H9 (cell line): ENCODE measurements around the gene N4BP2. TPM values are rescaled to one million over a fixed set of nuclear protein-coding genes. Genes with fewer than 3 reads are reported as not detected.
A peak's percentile ranks its signal among the peaks of the same experiment; 100 is the strongest.

ENCODE experiments used
- DNase-seq: peaks from one replicate; pipeline ENCODE4 v3.0.0-alpha.2; 2017
- H2AFZ ChIP-seq: one replicate; pipeline ENCODE4 v1.6.1; 2013; ENCODE audit warnings: mild to moderate bottlenecking, low read length, control low read depth, moderate library complexity
- H2AK5ac ChIP-seq: 2 replicates; pipeline ENCODE4 v1.6.1; 2013; ENCODE audit warnings: low read length, control low read depth, mixed read lengths; ENCODE audit not compliant: insufficient read length
- H2BK120ac ChIP-seq: one replicate; pipeline ENCODE4 v1.6.1; 2013; ENCODE audit warnings: low read depth, mild to moderate bottlenecking, low read length, control low read depth, inconsistent platforms; ENCODE audit not compliant: poor library complexity, severe bottlenecking
- H2BK12ac ChIP-seq: 2 replicates; pipeline ENCODE4 v1.6.1; 2013; ENCODE audit warnings: low read length, control low read depth, mixed read lengths, low read depth; ENCODE audit not compliant: insufficient read length
- H2BK15ac ChIP-seq: 2 replicates; pipeline ENCODE4 v1.6.1; 2013; ENCODE audit warnings: low read depth, low read length, control low read depth
- H2BK20ac ChIP-seq: one replicate; pipeline ENCODE4 v1.6.1; 2013; ENCODE audit warnings: low read depth, mild to moderate bottlenecking, low read length, control low read depth, inconsistent platforms; ENCODE audit not compliant: poor library complexity, severe bottlenecking
- H2BK5ac ChIP-seq: 2 replicates; pipeline ENCODE4 v1.6.1; 2013; ENCODE audit warnings: low read length, control low read depth, mixed read lengths; ENCODE audit not compliant: insufficient read length
- H3K14ac ChIP-seq: 2 replicates; pipeline ENCODE4 v1.6.1; 2013; ENCODE audit warnings: low read length, control low read depth; ENCODE audit not compliant: insufficient read depth
- H3K18ac ChIP-seq: 2 replicates; pipeline ENCODE4 v1.6.1; 2013; ENCODE audit warnings: low read depth, mild to moderate bottlenecking, mixed read lengths, low read length, control low read depth; ENCODE audit not compliant: insufficient read length
- H3K23ac ChIP-seq: 2 replicates; pipeline ENCODE4 v1.6.1; 2013; ENCODE audit warnings: low read length, control low read depth, mixed read lengths, low read depth; ENCODE audit not compliant: insufficient read length
- H3K23me2 ChIP-seq: 2 replicates; pipeline ENCODE4 v1.6.1; 2013; ENCODE audit warnings: low read depth, mild to moderate bottlenecking, mixed read lengths, low read length, control low read depth; ENCODE audit not compliant: insufficient read length, poor library complexity, severe bottlenecking
- H3K27ac ChIP-seq: 2 replicates; pipeline ENCODE4 v1.5.1; 2013; ENCODE audit warnings: low read length, control low read depth, mixed read lengths, low read depth; ENCODE audit not compliant: insufficient read length
- H3K27me3 ChIP-seq: 2 replicates; pipeline ENCODE4 v1.6.1; 2013; ENCODE audit warnings: low read length, control low read depth, inconsistent platforms; ENCODE audit not compliant: insufficient read depth
- H3K4ac ChIP-seq: 2 replicates; pipeline ENCODE4 v1.6.1; 2013; ENCODE audit warnings: low read depth, mild to moderate bottlenecking, control low read depth, inconsistent platforms, low read length, moderate library complexity
- H3K4me1 ChIP-seq: 2 replicates; pipeline ENCODE4 v1.6.1; 2013; ENCODE audit warnings: low read length, control low read depth, inconsistent platforms; ENCODE audit not compliant: insufficient read depth
- H3K4me2 ChIP-seq: 2 replicates; pipeline ENCODE4 v1.6.1; 2013; ENCODE audit warnings: low read length, control low read depth, mixed read lengths; ENCODE audit not compliant: insufficient read length, insufficient read depth
- H3K56ac ChIP-seq: 2 replicates; pipeline ENCODE4 v1.6.1; 2013; ENCODE audit warnings: low read depth, mild to moderate bottlenecking, mixed read lengths, low read length, control low read depth; ENCODE audit not compliant: insufficient read length
- H3K79me1 ChIP-seq: 2 replicates; pipeline ENCODE4 v1.6.1; 2013; ENCODE audit warnings: low read depth, mild to moderate bottlenecking, moderate library complexity, low read length, control low read depth, inconsistent platforms; ENCODE audit not compliant: insufficient read depth, poor library complexity, severe bottlenecking
- H3K79me2 ChIP-seq: 2 replicates; pipeline ENCODE4 v1.6.1; 2013; ENCODE audit warnings: low read length, control low read depth, inconsistent platforms; ENCODE audit not compliant: insufficient read depth
- H3K9ac ChIP-seq: 2 replicates; pipeline ENCODE4 v1.6.1; 2013; ENCODE audit warnings: low read length, control low read depth, mixed read lengths; ENCODE audit not compliant: insufficient read length; ENCODE audit errors: extremely low read depth
- H3K9me3 ChIP-seq: one replicate; pipeline ENCODE4 v1.6.1; 2013; ENCODE audit warnings: low read depth, low read length, inconsistent platforms; ENCODE audit not compliant: control insufficient read depth
- H3T11ph ChIP-seq: one replicate; pipeline ENCODE4 v1.6.1; 2013; ENCODE audit warnings: mild to moderate bottlenecking, low read length, control low read depth, inconsistent platforms
- H4K20me1 ChIP-seq: one replicate; pipeline ENCODE4 v1.6.1; 2013; ENCODE audit not compliant: control insufficient read depth, insufficient read length, insufficient read depth
- H4K5ac ChIP-seq: 2 replicates; pipeline ENCODE4 v1.6.1; 2013; ENCODE audit warnings: low read depth, mild to moderate bottlenecking, mixed read lengths, low read length, control low read depth; ENCODE audit not compliant: insufficient read length
- H4K8ac ChIP-seq: replicated peaks from 2 replicates; pipeline ENCODE4 v1.6.1; 2013; ENCODE audit warnings: low read length, control low read depth, mixed read lengths, low read depth; ENCODE audit not compliant: insufficient read length
- H4K91ac ChIP-seq: 2 replicates; pipeline ENCODE4 v1.6.1; 2013; ENCODE audit warnings: low read depth, mild to moderate bottlenecking, moderate library complexity, mixed read lengths, low read length, control low read depth; ENCODE audit not compliant: insufficient read length
- H3K27ac Mint-ChIP-seq, 3 experiments: 2 replicates in 2 of 3; 3 replicates in 1 of 3; pipeline ENCODE4 v1.8.0; 2020 to 2021; ENCODE audit warnings: mixed read lengths in 3 of 3, mild to moderate bottlenecking in 1 of 3, moderate library complexity in 1 of 3
- H3K27me3 Mint-ChIP-seq: 2 replicates; pipeline ENCODE4 v1.8.0; 2021; ENCODE audit warnings: low read depth, mild to moderate bottlenecking, moderate library complexity, mixed read lengths
- H3K36me3 Mint-ChIP-seq, 3 experiments: 2 replicates in 2 of 3; 3 replicates in 1 of 3; pipeline ENCODE4 v1.8.0; 2020 to 2021; ENCODE audit warnings: low read depth in 3 of 3, mixed read lengths in 3 of 3; ENCODE audit not compliant: insufficient read depth in 1 of 3
- H3K4me1 Mint-ChIP-seq, 2 experiments: 2 replicates each; pipeline ENCODE4 v1.8.0; 2020; ENCODE audit warnings: mixed read lengths in 2 of 2
- H3K4me3 Mint-ChIP-seq, 2 experiments: 2 replicates in 1 of 2; 3 replicates in 1 of 2; pipeline ENCODE4 v1.8.0; 2020 to 2021; ENCODE audit warnings: mild to moderate bottlenecking in 2 of 2, mixed read lengths in 2 of 2, moderate library complexity in 1 of 2
- H3K9me3 Mint-ChIP-seq, 2 experiments: 2 replicates in 1 of 2; 3 replicates in 1 of 2; pipeline ENCODE4 v1.8.0; 2020; ENCODE audit warnings: mild to moderate bottlenecking in 2 of 2, mixed read lengths in 2 of 2, moderate library complexity in 1 of 2
- CTCF ChIP-seq: fragments of 200-600 bp; sonication (generic); conservative IDR thresholded peaks from 3 replicates; pipeline ENCODE4 v1.8.0; 2021; ENCODE audit warnings: antibody characterized with exemption, mild to moderate bottlenecking
- WGBS: extraction: QIAGEN DNeasy Blood & Tissue Kit; methylation state at CpG from one replicate; pipeline ENCODE4 v1.1.7; 2013; ENCODE audit warnings: missing lambda C conversion rate, low lambda C conversion rate, mixed read lengths; ENCODE audit not compliant: insufficient read length; ENCODE audit errors: extremely low coverage; 5-methylcytosine and 5-hydroxymethylcytosine counted together
- total RNA-seq: library from RNA; stranded (reverse); gene quantifications from 2 replicates; pipeline ENCODE4 v1.2.1, GENCODE V29; 2021

The N4BP2 gene
- total RNA-seq, 1 experiment from 2014 or later = 35.0 TPM

- H4K91ac ChIP-seq = no peak overlapping the region
- H3K9me3 ChIP-seq = no peaks in the 10 kb centered on the region
- TF ChIP-seq CTCF = no peak
- H3K4me3 Mint-ChIP-seq = no peak overlapping the region
- H3K27ac Mint-ChIP-seq = peak overlapping the region in 1 of 3 experiments; percentile 9; a peak in 1 of 7 replicates
- H2BK5ac ChIP-seq = no peak overlapping the region
- H3K4ac ChIP-seq = no peak overlapping the region
- H2AK5ac ChIP-seq = no peak overlapping the region
- no peak overlapping the region for H4K5ac ChIP-seq
- no peaks in the 10 kb centered on the region; the same call in 1 of the 2 replicates for H3K4me1 ChIP-seq
- no peak overlapping the region for H3K23ac ChIP-seq
- no peak overlapping the region for H2BK15ac ChIP-seq
- peaks cover 9 to 14% of the 10 kb centered on the region in 2 experiments for H3K4me1 Mint-ChIP-seq
- no peak overlapping the region for H3K14ac ChIP-seq
- no peaks in the 10 kb centered on the region for H3K79me2 ChIP-seq
- no peaks in the 10 kb centered on the region for H3K27me3 Mint-ChIP-seq
- H4K20me1 ChIP-seq = no peaks in the 10 kb centered on the region
- peaks cover 0 to 5% (median 0%) of the 10 kb centered on the region in 3 experiments; a peak in 2 of 7 replicates for H3K36me3 Mint-ChIP-seq
- H2BK120ac ChIP-seq = no peak overlapping the region
- no peaks in the 10 kb centered on the region for H3K27me3 ChIP-seq
- no peak overlapping the region for H2BK20ac ChIP-seq
- no peak overlapping the region for H2BK12ac ChIP-seq
- no peaks in the 10 kb centered on the region for H3K79me1 ChIP-seq
- no peak overlapping the region for H3T11ph ChIP-seq
- no peak overlapping the region for H3K18ac ChIP-seq
- no CpG with 5 or more reads among the region's 2 CpGs for WGBS
- no peak overlapping the region for H3K4me2 ChIP-seq
- no peak overlapping the region for H2AFZ ChIP-seq
- DNase-seq = no peak
- no peaks in the 10 kb centered on the region for H3K9me3 Mint-ChIP-seq
- no peak overlapping the region for H3K27ac ChIP-seq
- no peak overlapping the region for H3K9ac ChIP-seq
- no peaks in the 10 kb centered on the region for H3K23me2 ChIP-seq
- H4K8ac ChIP-seq = no peak overlapping the region
- no peak overlapping the region for H3K56ac ChIP-seq
These were observed 149.8 kb downstream of the N4BP2 start for GRCh38 chr4:40206426-40206825.

Other genes starting within 250 kb of the N4BP2 start
- gene PDS5A, start 78.9 kb upstream of the N4BP2 start, total RNA-seq = 65.0 and 65.4 TPM in 2 replicates
- gene RHOH, start 140.2 kb downstream of the N4BP2 start, total RNA-seq = 7.1 and 8.2 TPM in 2 replicates